ENCODE data around the gene ADCY1.
"Not testable (repeated sequence)": the region's sequence is repeated elsewhere in the genome, so short reads cannot be mapped to it uniquely, and the experiment has no call there.

ADCY1 gene

DNA sequence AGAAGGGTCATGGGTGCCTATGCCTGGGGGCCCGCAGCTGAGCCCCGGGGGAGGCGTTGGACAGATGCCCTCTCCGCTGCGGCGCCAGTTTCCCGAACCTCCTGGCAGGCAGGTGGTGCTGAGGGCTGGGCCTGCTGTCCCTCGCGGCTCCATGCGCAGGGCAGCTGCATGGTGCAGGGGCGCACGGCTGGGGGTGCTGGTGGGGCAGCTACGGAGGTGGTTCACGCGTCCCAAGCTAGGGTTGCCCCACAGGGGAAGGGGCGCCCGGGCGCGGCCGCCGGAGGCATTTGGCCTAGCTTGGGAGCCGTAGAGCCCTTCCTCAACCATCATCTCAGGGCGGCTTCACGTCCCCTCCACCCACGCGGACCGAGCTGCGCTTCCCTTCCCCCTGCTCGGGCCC lies 152.7 kb downstream of the ADCY1 start:
- Histone ChIP-seq H3K4me3 (ENCODE audit: low read depth, low read length) (no peak overlapping the region), H3K9me3 (ENCODE audit: severe bottlenecking) (no peaks in the 10 kb centered on the region), H3K27ac (no peak overlapping the region), H3K27me3 (ENCODE audit: insufficient read depth, low read depth, severe bottlenecking) (no peaks in the 10 kb centered on the region), H3K36me3 (peaks cover 25% of the 10 kb centered on the region)
- DNase-seq, result no peak
- TF ChIP-seq CTCF (IDR thresholded peaks at IDR 0.05; ENCODE audit: low read depth, low read length), result no peak

- H3K4me3 ChIP-seq (ENCODE audit: low read depth, low read length); H3K27ac ChIP-seq; H3K9me3 ChIP-seq (ENCODE audit: severe bottlenecking); H3K27me3 ChIP-seq (ENCODE audit: insufficient read depth, low read depth, severe bottlenecking); H3K36me3 ChIP-seq; DNase-seq: not testable (repeated sequence)
Observed at GRCh38 chr7:45731692-45732443, 157.7 kb downstream of the ADCY1 start.

DNA sequence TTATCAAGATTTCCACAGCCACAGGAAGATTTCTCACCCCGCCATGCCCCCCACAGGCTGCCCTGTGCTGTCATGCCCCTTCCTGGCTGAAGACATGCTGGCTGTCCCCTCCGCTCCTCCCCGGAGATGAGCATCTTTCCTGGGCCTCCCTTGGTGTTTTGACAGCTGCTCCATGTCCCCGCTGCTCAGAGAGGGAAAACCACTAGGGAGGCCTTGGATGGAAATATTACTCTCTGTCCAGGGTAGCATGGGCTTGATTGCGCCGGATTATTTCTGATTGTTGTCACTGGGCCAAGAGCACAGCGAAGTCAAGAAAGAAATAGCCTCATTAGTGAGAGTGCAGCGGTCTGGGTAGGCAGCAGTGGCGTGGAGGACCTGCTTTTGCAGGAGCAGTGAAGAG lies 164.8 kb downstream of the ADCY1 start:
- not testable (repeated sequence) for H3K27ac ChIP-seq; H3K27me3 ChIP-seq (ENCODE audit: insufficient read depth, low read depth, severe bottlenecking); DNase-seq; H3K4me3 ChIP-seq (ENCODE audit: low read depth, low read length); H3K36me3 ChIP-seq; H3K9me3 ChIP-seq (ENCODE audit: severe bottlenecking)

- not testable (repeated sequence) for DNase-seq; H3K4me3 ChIP-seq (ENCODE audit: low read depth, low read length); H3K27ac ChIP-seq; H3K36me3 ChIP-seq; H3K27me3 ChIP-seq (ENCODE audit: insufficient read depth, low read depth, severe bottlenecking); H3K9me3 ChIP-seq (ENCODE audit: severe bottlenecking)
Observed at GRCh38 chr7:45740573-45740972, 166.4 kb downstream of the ADCY1 start.

GRCh38 chr7:45748976-45749375 lies 174.8 kb downstream of the ADCY1 start:
- DNase-seq; H3K27me3 ChIP-seq (ENCODE audit: insufficient read depth, low read depth, severe bottlenecking); H3K9me3 ChIP-seq (ENCODE audit: severe bottlenecking); H3K27ac ChIP-seq; H3K4me3 ChIP-seq (ENCODE audit: low read depth, low read length); H3K36me3 ChIP-seq: not testable (repeated sequence)

- H3K4me3 ChIP-seq (ENCODE audit: low read depth, low read length); H3K9me3 ChIP-seq (ENCODE audit: severe bottlenecking); H3K27me3 ChIP-seq (ENCODE audit: insufficient read depth, low read depth, severe bottlenecking); DNase-seq; H3K36me3 ChIP-seq; H3K27ac ChIP-seq: not testable (repeated sequence)
Observed at GRCh38 chr7:45751352-45751751, 177.2 kb downstream of the ADCY1 start.

DNA sequence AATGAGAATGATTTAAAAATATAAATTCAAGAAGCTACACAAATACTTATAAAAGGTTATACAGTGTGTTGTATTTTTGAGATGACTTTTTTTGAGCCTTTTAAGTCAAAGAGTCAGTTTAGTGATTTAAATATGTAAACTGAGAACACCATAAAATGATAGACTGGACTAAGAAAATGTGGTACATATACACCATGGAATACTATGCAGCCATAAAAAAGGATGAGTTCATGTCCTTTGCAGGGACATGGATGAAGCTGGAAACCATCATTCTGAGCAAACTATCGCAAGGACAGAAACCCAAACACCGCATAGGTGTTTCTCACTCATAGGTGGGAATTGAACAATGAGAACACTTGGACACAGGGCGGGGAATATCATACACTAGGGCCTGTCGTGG lies 182.2 kb downstream of the ADCY1 start:
- not testable (repeated sequence) for H3K9me3 ChIP-seq (ENCODE audit: severe bottlenecking); DNase-seq; H3K4me3 ChIP-seq (ENCODE audit: low read depth, low read length); H3K27ac ChIP-seq; H3K36me3 ChIP-seq; H3K27me3 ChIP-seq (ENCODE audit: insufficient read depth, low read depth, severe bottlenecking)

- H3K9me3 ChIP-seq (ENCODE audit: severe bottlenecking); DNase-seq; H3K27ac ChIP-seq: not testable (repeated sequence)
Observed at GRCh38 chr7:45756757-45757156, 182.6 kb downstream of the ADCY1 start.

DNA sequence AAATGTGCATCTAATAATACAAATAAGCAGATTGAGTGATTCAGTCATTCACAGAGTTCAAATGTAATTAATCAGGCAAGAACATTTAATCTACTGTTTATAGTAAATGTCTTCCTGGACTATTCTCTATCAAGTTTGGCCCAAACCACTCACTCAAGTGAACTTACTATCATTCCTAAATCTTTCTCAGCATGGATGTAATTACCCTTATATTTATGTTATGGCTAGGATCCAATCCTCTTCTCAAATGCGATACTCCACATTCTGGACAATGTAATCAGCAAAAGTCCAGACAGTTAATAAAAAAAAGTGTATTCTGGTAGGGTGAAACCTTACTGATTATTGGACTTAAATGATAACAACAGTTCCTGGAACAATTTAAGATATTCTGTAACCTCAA lies 185.3 kb downstream of the ADCY1 start:
- not testable (repeated sequence) for H3K4me3 ChIP-seq (ENCODE audit: low read depth, low read length); H3K27me3 ChIP-seq (ENCODE audit: insufficient read depth, low read depth, severe bottlenecking); H3K36me3 ChIP-seq; H3K27ac ChIP-seq; DNase-seq; H3K9me3 ChIP-seq (ENCODE audit: severe bottlenecking)

More at GRCh38 chr7:45756757-45757156, 182.6 kb downstream of the ADCY1 start:
- not testable (repeated sequence) for H3K36me3 ChIP-seq; H3K4me3 ChIP-seq (ENCODE audit: low read depth, low read length); H3K27me3 ChIP-seq (ENCODE audit: insufficient read depth, low read depth, severe bottlenecking)

GRCh38 chr7:45761545-45762205 lies 187.5 kb downstream of the ADCY1 start:
- not testable (repeated sequence) for H3K27ac ChIP-seq; H3K4me3 ChIP-seq (ENCODE audit: low read depth, low read length); H3K36me3 ChIP-seq; H3K27me3 ChIP-seq (ENCODE audit: insufficient read depth, low read depth, severe bottlenecking); DNase-seq; H3K9me3 ChIP-seq (ENCODE audit: severe bottlenecking)

- H3K9me3 ChIP-seq (ENCODE audit: severe bottlenecking); H3K36me3 ChIP-seq; DNase-seq; H3K27ac ChIP-seq; H3K27me3 ChIP-seq (ENCODE audit: insufficient read depth, low read depth, severe bottlenecking); H3K4me3 ChIP-seq (ENCODE audit: low read depth, low read length): not testable (repeated sequence)
Observed at GRCh38 chr7:45762225-45762994, 188.2 kb downstream of the ADCY1 start.

Measured in WERI-Rb-1 (cell line).